GM19035 (cell line): Measurements from ENCODE around the gene MSRB1.

Experiments
- ATAC-seq: cut with Tn5 transposase; IDR thresholded peaks from one replicate; pipeline ENCODE4 v1.9.1; 2021; ENCODE audit not compliant: unreplicated experiment

Gene MSRB1

GRCh38 chr16:1918351-1919326 lies 24.4 kb downstream of the MSRB1 start, which contains the start of gene HS3ST6:
HS3ST6 (minus strand) TSS chr16:1918415; CDS start chr16:1918323, 92 bp downstream.
- no peak for ATAC-seq

- no peak for ATAC-seq
These were observed 25.2 kb downstream of the MSRB1 start for GRCh38 chr16:1917665-1918350.

GRCh38 chr16:1917056-1917664 lies 25.8 kb downstream of the MSRB1 start:
- no peak for ATAC-seq

- ATAC-seq: no peak
These were observed 26.4 kb downstream of the MSRB1 start for GRCh38 chr16:1916640-1916990.

- no peak for ATAC-seq
These were observed 27.0 kb downstream of the MSRB1 start for GRCh38 chr16:1915732-1916639.

GRCh38 chr16:1914988-1915387 lies 28.0 kb downstream of the MSRB1 start:
- no peak for ATAC-seq

- ATAC-seq: no peak
These were observed 28.9 kb downstream of the MSRB1 start for GRCh38 chr16:1914084-1914608.

- ATAC-seq: no peak
These were observed 29.5 kb downstream of the MSRB1 start for GRCh38 chr16:1913327-1914083.

GRCh38 chr16:1912215-1912543 lies 30.8 kb downstream of the MSRB1 start:
- ATAC-seq: no peak

- no peak for ATAC-seq
These were observed 31.4 kb downstream of the MSRB1 start for GRCh38 chr16:1911467-1912214.

GRCh38 chr16:1909561-1910231 lies 33.3 kb downstream of the MSRB1 start:
- ATAC-seq: no peak

GRCh38 chr16:1908983-1909382 lies 34.0 kb downstream of the MSRB1 start:
- ATAC-seq: no peak

- no peak for ATAC-seq
These were observed 34.8 kb downstream of the MSRB1 start for GRCh38 chr16:1908184-1908583.

- ATAC-seq: no peak
These were observed 35.7 kb downstream of the MSRB1 start for GRCh38 chr16:1907226-1907860.

- no peak for ATAC-seq
These were observed 36.2 kb downstream of the MSRB1 start for GRCh38 chr16:1906846-1907165.

- ATAC-seq: no peak
These were observed 36.7 kb downstream of the MSRB1 start for GRCh38 chr16:1906055-1906845.
